GM23338 (cell line): Measurements from ENCODE around the gene APC2. TPM values are rescaled to one million over a fixed set of nuclear protein-coding genes. Genes with fewer than 3 reads are reported as not detected.

Experiments used
- ATAC-seq: fragments of 200-7000 bp; cut with Tn5 transposase; 3 replicates; pipeline ENCODE4 v1.9.1; 2020
- DNase-seq: peaks from one replicate; pipeline ENCODE4 v3.0.0-alpha.2; 2015; ENCODE audit warnings: low spot score
- H2AFZ ChIP-seq: fragments of 200-600 bp; sonication (generic); 2 replicates; pipeline ENCODE4 v1.8.0; 2016; ENCODE audit warnings: antibody characterized with exemption, mild to moderate bottlenecking, moderate library complexity
- H3F3A ChIP-seq: fragments of 200-600 bp; sonication (generic); replicated peaks from 2 replicates; pipeline ENCODE4 v1.8.0; 2017; ENCODE audit warnings: antibody characterized with exemption, mixed run types, low read depth
- H3K27ac ChIP-seq: fragments of 200-600 bp; sonication (generic); 2 replicates; pipeline ENCODE4 v1.6.1; 2016; ENCODE audit warnings: low read depth
- H3K27me3 ChIP-seq: fragments of 200-600 bp; sonication (generic); 2 replicates; pipeline ENCODE4 v1.8.0; 2016; ENCODE audit warnings: mild to moderate bottlenecking, mixed run types, moderate library complexity; ENCODE audit not compliant: insufficient read depth
- H3K36me3 ChIP-seq: fragments of 200-600 bp; sonication (generic); 2 replicates; pipeline ENCODE4 v1.8.0; 2016; ENCODE audit warnings: mild to moderate bottlenecking; ENCODE audit not compliant: insufficient read depth
- H3K4me1 ChIP-seq: fragments of 200-600 bp; sonication (generic); 2 replicates; pipeline ENCODE4 v1.8.0; 2016; ENCODE audit warnings: mild to moderate bottlenecking, moderate library complexity; ENCODE audit not compliant: insufficient read depth
- H3K4me2 ChIP-seq: fragments of 200-600 bp; sonication (generic); 2 replicates; pipeline ENCODE4 v1.7.1; 2017; ENCODE audit warnings: mixed run types
- H3K4me3 ChIP-seq: fragments of 200-600 bp; sonication (generic); 2 replicates; pipeline ENCODE4 v1.6.1; 2016; ENCODE audit warnings: mixed run types
- H3K79me2 ChIP-seq: fragments of 200-600 bp; sonication (generic); replicated peaks from 2 replicates; pipeline ENCODE4 v1.8.0; 2017; ENCODE audit warnings: mild to moderate bottlenecking; ENCODE audit not compliant: insufficient read depth
- H3K9me2 ChIP-seq: fragments of 200-600 bp; sonication (generic); 2 replicates; pipeline ENCODE4 v1.8.0; 2017; ENCODE audit not compliant: insufficient read depth
- H4K20me1 ChIP-seq: fragments of 200-600 bp; sonication (generic); replicated peaks from 2 replicates; pipeline ENCODE4 v1.8.0; 2017; ENCODE audit warnings: mild to moderate bottlenecking; ENCODE audit not compliant: insufficient read depth
- H3K27ac Mint-ChIP-seq: 2 replicates; pipeline ENCODE4 v1.8.0; 2020; ENCODE audit warnings: inconsistent platforms, mild to moderate bottlenecking, moderate library complexity, mixed read lengths
- H3K27me3 Mint-ChIP-seq: 3 replicates; pipeline ENCODE4 v1.8.0; 2022; ENCODE audit warnings: low read depth, mild to moderate bottlenecking, moderate library complexity, mixed read lengths, inconsistent platforms; ENCODE audit not compliant: insufficient read depth, poor library complexity
- H3K36me3 Mint-ChIP-seq: 3 replicates; pipeline ENCODE4 v1.8.0; 2021; ENCODE audit warnings: low read depth, mild to moderate bottlenecking, inconsistent platforms, moderate library complexity, mixed read lengths
- H3K4me1 Mint-ChIP-seq: 3 replicates; pipeline ENCODE4 v1.8.0; 2020; ENCODE audit warnings: mild to moderate bottlenecking, inconsistent platforms, mixed read lengths
- H3K4me3 Mint-ChIP-seq: 3 replicates; pipeline ENCODE4 v1.8.0; 2021; ENCODE audit warnings: moderate library complexity, mild to moderate bottlenecking, inconsistent platforms, mixed read lengths
- H3K9me3 Mint-ChIP-seq: 3 replicates; pipeline ENCODE4 v1.8.0; 2020; ENCODE audit warnings: moderate library complexity, mild to moderate bottlenecking, inconsistent platforms, mixed read lengths
- CREB1 ChIP-seq: fragments of 250-450 bp; sonication (Bioruptor Pico); IDR thresholded peaks from 2 replicates; pipeline ENCODE4 v1.5.0; 2020; ENCODE audit warnings: low read depth, mild to moderate bottlenecking, moderate library complexity
- CTCF ChIP-seq, 2 experiments: fragments of 200-600 bp in 1 of 2; sonication (generic) in 1 of 2; conservative IDR thresholded peaks; 2 replicates each; pipeline versions ENCODE4 v1.5.1 to v1.6.1; 2016 to 2017; ENCODE audit warnings: antibody characterized with exemption in 2 of 2, low read depth in 2 of 2, mild to moderate bottlenecking in 2 of 2, moderate library complexity in 1 of 2
- ETS1 ChIP-seq: IDR thresholded peaks from 2 replicates; pipeline ENCODE4 v1.6.1; 2016; ENCODE audit warnings: antibody characterized with exemption
- EZH2 ChIP-seq: fragments of 200-600 bp; sonication (generic); IDR thresholded peaks from one replicate; pipeline ENCODE4 v1.8.0; 2017; ENCODE audit warnings: antibody characterized with exemption, mild to moderate bottlenecking, low read depth; ENCODE audit not compliant: unreplicated experiment
- EZH2phosphoT487 ChIP-seq: fragments of 200-600 bp; sonication (generic); IDR thresholded peaks from one replicate; pipeline ENCODE4 v1.8.1; 2018; ENCODE audit warnings: antibody characterized with exemption; ENCODE audit not compliant: unreplicated experiment
- JUNB ChIP-seq: IDR thresholded peaks from one replicate; pipeline ENCODE4 v1.6.1; 2016; ENCODE audit warnings: antibody characterized with exemption; ENCODE audit not compliant: unreplicated experiment
- NANOG ChIP-seq: IDR thresholded peaks from 2 replicates; pipeline ENCODE4 v1.6.1; 2016; ENCODE audit warnings: antibody characterized with exemption, borderline replicate concordance
- POLR2AphosphoS5 ChIP-seq: IDR thresholded peaks from 2 replicates; pipeline ENCODE4 v1.6.1; 2016; ENCODE audit warnings: antibody characterized with exemption, low read depth
- REST ChIP-seq: IDR thresholded peaks from one replicate; pipeline ENCODE4 v1.6.1; 2018; ENCODE audit warnings: antibody characterized with exemption; ENCODE audit not compliant: unreplicated experiment
- STAT1 ChIP-seq: IDR thresholded peaks from one replicate; pipeline ENCODE4 v1.6.1; 2016; ENCODE audit warnings: antibody characterized with exemption; ENCODE audit not compliant: unreplicated experiment
- ZNF114 ChIP-seq: fragments of 250-450 bp; sonication (Bioruptor Pico); IDR thresholded peaks from 2 replicates; pipeline ENCODE4 v1.5.0; 2020; ENCODE audit warnings: mild to moderate bottlenecking, moderate library complexity
- ZNF331 ChIP-seq: fragments of 250-450 bp; sonication (Bioruptor Pico); IDR thresholded peaks from 2 replicates; pipeline ENCODE4 v1.5.0; 2020; ENCODE audit warnings: low read depth, mild to moderate bottlenecking, moderate library complexity
- ZNF462 ChIP-seq: fragments of 250-450 bp; sonication (Bioruptor Pico); IDR thresholded peaks from 2 replicates; pipeline ENCODE4 v1.5.0; 2020; ENCODE audit warnings: mild to moderate bottlenecking, moderate library complexity
- polyA plus RNA-seq: library from polyadenylated mRNA; unstranded; fragments of >200 nt; fragmentation: Nextera tagmentation; extraction: Ambion mirVana; gene quantifications from 2 replicates; pipeline ENCODE4 v1.2.1, GENCODE V29; 2016
- total RNA-seq: library from RNA; depleted of rRNA; stranded (reverse); fragments of >200 nt; shearing (Covaris generic); gene quantifications from 2 replicates; pipeline ENCODE4 v1.2.3, GENCODE V29; 2014

APC2 gene
- total and polyA plus RNA-seq, 2 experiments from 2014 or later, result 1.4 to 18.3 TPM

GRCh38 chr19:1446713-1447481, 3.0 kb upstream of the APC2 start:
- DNase-seq (peak; percentile 68), ATAC-seq (no peak)
- no peak overlapping the region for H2AFZ ChIP-seq
- Mint-ChIP-seq H3K27me3 (peaks cover 59% of the 10 kb centered on the region), H3K9me3 (no peaks in the 10 kb centered on the region; the same call in 2 of the 3 replicates), H3K4me1 (peaks cover 35% of the 10 kb centered on the region), H3K36me3 (peaks cover 12% of the 10 kb centered on the region), H3K27ac (no peak overlapping the region), H3K4me3 (peak overlapping the region; percentile 60)
- H3K9me2 ChIP-seq, result no peaks in the 10 kb centered on the region
- H3K27me3 ChIP-seq, result peaks cover 45% of the 10 kb centered on the region
- peak overlapping the region; percentile 78 for H3K4me2 ChIP-seq
- peaks cover 24% of the 10 kb centered on the region; the same call in 1 of the 2 replicates for H3K4me1 ChIP-seq
- H3K79me2 ChIP-seq, result 0 out of 2 replicates have a peak, but pooled peaks cover 3% of the 10 kb centered on the region
- H3K36me3 ChIP-seq, result no peaks in the 10 kb centered on the region
- H4K20me1 ChIP-seq, result peaks cover 7% of the 10 kb centered on the region; the same call in 1 of the 2 replicates
- H3F3A ChIP-seq, result peaks cover 44% of the 10 kb centered on the region
- TF ChIP-seq STAT1 (no peak), POLR2AphosphoS5 (no peak), JUNB (no peak), ZNF331 (CRISPR knock-in tag) (no peak), CTCF (conservative IDR thresholded peaks at IDR 0.05; ENCODE audit: low read depth in 2 of 2) (no peak), ETS1 (no peak), CREB1 (CRISPR knock-in tag) (peak; percentile 20; the same call in 1 of the 2 replicates), EZH2 (no peak), ZNF462 (CRISPR knock-in tag) (no peak), REST (peak; percentile 99), EZH2phosphoT487 (no peak), ZNF114 (no peak), NANOG (no peak)
- H3K27ac ChIP-seq, result no peak overlapping the region
- H3K4me3 ChIP-seq, result peak overlapping the region; percentile 83
